ENCODE data around the gene FAM221A. TPM values are rescaled to one million over a fixed set of nuclear protein-coding genes. Genes with fewer than 3 reads are reported as not detected.
"Not testable (repeated sequence)": the region's sequence is repeated elsewhere in the genome, so short reads cannot be mapped to it uniquely, and the experiment has no call there.

FAM221A gene, protein sequence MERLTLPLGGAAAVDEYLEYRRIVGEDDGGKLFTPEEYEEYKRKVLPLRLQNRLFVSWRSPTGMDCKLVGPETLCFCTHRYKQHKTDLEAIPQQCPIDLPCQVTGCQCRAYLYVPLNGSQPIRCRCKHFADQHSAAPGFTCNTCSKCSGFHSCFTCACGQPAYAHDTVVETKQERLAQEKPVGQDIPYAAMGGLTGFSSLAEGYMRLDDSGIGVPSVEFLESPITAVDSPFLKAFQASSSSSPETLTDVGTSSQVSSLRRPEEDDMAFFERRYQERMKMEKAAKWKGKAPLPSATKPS
- 0.93 TPM for polyA plus RNA-seq (2013, experiment 1 of 2; ENCODE audit: insufficient read length)
- 1.1 TPM for polyA plus RNA-seq (2013, experiment 2 of 2; ENCODE audit: insufficient read length)

DNA sequence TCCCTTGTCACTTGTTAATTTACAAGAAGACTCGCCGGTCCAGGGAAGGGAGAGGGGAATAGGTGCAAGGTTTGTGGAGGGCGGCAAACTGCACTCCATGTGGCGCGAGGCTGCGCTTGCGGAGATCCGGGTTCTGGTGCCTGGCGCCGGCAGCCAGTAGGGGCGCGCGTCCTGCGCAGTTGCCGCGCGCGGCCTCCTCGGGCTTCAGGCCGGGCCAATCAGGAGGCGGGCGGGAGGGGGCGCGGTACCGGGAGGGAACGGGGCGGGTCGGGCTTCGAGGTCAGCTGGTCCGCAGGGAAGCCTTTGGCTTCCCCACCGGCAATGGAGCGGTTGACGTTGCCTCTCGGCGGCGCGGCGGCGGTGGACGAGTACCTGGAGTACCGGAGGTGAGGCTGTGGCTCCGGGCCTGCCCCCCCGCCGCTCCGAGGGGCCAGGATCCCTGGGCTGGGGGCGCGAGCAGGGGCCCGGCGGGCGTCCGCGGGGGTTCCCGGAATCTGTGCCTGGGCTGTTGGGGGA, at the start of gene FAM221A:
Gene FAM221A, plus strand, starts transcription at position 302 of the 516 bp plus-strand sequence. Its CDS starts 20 bp downstream, at position 322.
- peak; percentile 77 for DNase-seq

DNA sequence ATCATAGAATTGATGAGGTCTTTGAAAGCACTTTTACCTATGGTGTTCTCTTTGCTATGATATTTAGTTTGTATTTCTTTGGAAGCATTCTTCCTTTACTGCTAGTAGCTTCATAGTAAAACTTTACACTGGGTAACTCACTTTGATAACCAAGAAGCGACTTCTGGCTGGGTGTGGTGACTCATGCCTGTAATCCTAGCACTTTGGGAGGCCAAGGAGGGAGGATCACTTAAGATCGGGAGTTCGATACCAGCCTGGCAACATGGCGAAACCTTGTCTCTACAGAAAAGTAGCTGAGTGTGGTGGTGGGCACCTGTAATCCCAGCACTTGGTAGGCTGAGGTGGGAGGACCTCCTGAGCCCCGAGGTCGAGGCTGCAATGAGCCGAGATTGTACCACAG, 46.6 kb upstream of the FAM221A start:
- no peak for DNase-seq

DNA sequence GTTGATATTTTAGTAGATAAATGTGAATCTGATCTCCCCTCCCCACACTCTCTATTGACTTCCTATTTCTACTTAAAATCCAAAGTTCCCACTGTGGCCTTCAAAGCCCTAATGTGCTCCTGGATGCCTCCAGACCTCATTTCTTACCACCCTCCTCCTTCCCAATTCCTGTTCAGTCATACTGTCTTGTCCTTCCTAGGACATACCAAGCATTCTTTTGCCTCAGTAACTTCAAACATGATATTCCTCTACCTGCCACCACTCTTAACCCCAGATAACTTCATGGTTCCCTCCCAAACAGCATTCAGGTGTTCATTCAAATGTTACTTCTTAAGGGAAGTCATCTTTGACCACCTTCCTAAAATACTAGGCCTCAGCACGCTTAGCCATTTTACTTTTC, 34.2 kb upstream of the FAM221A start:
- DNase-seq = no peak

- DNase-seq = no peak
Measured at GRCh38 chr7:23653942-23654341, 26.1 kb upstream of the FAM221A start.

- peak; percentile 8 for DNase-seq
Measured at GRCh38 chr7:23654508-23654907, 25.5 kb upstream of the FAM221A start.

GRCh38 chr7:23655433-23655832, 24.6 kb upstream of the FAM221A start:
- DNase-seq = no peak

GRCh38 chr7:23658831-23659427, 21.1 kb upstream of the FAM221A start:
- no peak for DNase-seq

- DNase-seq = no peak
Measured at GRCh38 chr7:23661385-23661784, 18.6 kb upstream of the FAM221A start.

- DNase-seq = peak; percentile 37
Measured at GRCh38 chr7:23662124-23662983, 17.6 kb upstream of the FAM221A start.

GRCh38 chr7:23662984-23663313, 17.1 kb upstream of the FAM221A start:
- DNase-seq = no peak

DNA sequence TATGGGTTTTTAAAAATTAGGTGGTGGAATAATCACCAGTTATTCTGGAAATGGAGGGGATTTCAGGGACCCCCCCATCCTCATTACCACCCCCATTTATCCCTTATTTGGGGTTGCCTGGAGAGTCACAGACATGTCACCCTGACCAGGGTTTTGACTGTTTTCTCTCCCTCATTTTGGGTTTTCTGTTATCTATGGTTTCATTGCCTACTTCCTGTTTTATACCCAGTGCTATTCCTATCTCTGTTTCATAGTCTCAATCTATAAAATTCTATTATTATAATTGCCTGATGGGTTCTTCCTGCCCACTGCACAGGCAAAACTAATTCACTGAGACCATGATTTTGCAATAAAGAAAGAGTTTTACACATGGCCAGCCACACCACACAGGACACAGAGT, 15.9 kb upstream of the FAM221A start:
- DNase-seq = no peak

- DNase-seq = no peak
Measured at GRCh38 chr7:23672033-23672432, 8.0 kb upstream of the FAM221A start.

GRCh38 chr7:23680414-23681405, 711 bp downstream of the FAM221A start:
- peak; percentile 46 for DNase-seq

DNA sequence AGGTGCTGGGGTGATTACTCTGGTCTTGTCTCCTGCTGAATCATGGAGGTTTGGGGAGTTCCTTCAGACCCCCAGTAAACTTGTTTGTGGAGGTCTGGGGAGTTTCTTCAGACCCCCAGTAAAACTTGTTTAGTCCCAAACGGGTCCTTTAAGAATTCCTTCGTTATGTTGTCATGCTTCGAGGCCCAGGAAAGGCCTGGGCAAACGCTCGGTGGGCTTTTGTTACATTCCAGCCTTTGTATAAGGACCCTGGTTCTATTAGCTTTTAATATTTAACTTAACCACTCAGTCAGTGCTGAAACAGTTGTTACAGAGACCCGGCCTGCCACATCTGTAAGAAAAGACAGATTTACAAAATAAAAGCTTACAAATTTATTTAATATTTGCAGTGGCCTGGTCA, 4.0 kb downstream of the FAM221A start:
- not testable (repeated sequence) for DNase-seq

DNA sequence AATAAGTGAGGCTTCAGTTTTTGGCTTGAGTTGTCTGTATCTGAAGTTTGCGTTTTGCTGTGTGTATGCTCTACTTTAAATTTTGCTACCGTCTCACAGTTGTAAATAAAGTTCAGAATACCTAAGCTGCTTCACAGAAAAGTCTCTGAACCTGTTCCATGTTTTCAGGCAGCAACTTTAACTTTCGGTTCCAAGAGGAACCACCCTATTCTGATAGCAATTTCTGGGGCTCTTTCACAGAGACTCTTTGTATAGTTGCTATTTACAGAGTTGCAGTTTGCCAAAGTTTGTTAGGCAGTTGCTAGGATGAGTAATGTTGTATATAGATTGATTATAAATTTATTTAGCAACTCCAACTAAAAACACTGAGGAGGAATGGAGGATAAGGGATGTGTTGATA, 5.7 kb downstream of the FAM221A start:
- no peak for DNase-seq

DNA sequence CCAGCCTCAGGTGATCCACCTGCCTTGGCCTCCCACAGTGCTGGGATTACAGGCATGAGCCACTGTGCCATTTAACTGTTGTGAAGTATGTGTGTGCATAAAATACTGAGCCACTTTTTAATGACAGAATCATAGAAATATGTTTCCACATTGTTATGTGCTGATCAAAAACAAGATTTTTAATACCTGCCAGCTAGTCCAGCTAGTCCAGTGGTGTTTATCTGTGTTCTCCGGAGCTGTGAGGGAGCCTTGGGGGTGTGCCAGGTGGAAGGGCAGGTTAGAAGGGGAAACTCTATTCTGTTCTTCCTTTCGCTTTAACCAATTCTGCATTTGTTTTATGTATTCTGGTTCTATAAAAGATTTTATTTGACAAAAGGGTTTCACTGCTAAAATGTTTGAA, 7.0 kb downstream of the FAM221A start:
- peak; percentile 28 for DNase-seq

DNA sequence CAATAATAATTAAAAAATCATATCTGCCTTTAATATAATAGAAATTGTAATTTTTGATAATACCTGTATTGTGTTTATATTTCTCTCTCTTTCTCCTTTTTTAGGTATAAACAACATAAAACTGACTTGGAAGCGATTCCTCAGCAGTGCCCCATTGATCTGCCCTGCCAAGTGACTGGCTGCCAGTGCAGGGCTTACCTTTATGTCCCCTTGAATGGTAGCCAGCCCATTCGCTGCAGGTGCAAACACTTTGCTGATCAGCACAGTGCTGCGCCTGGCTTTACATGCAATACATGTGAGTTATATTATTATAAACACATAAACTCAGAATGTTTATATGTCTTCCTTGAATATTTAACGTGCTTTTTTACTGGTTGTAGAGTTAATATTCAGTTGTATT, 9.2 kb downstream of the FAM221A start:
- no peak for DNase-seq

DNA sequence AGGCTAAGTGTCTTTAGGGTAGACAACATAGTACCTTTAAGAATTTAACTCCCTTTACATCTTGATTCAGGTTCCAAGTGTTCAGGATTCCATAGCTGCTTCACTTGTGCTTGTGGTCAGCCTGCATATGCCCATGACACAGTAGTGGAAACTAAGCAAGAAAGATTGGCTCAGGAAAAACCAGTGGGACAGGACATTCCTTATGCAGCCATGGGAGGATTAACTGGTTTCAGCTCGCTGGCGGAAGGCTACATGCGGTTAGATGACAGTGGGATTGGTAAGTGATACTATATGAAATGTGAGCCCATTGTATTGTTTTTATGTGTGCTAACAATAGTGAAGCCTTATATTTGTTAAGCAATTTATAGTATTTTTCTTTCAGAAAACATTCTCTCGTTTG, 11.3 kb downstream of the FAM221A start:
- DNase-seq = peak; percentile 24

- no peak for DNase-seq
Measured at GRCh38 chr7:23693224-23693623, 13.2 kb downstream of the FAM221A start.

GRCh38 chr7:23696916-23697441, 17.0 kb downstream of the FAM221A start:
- peak; percentile 60 for DNase-seq

DNA sequence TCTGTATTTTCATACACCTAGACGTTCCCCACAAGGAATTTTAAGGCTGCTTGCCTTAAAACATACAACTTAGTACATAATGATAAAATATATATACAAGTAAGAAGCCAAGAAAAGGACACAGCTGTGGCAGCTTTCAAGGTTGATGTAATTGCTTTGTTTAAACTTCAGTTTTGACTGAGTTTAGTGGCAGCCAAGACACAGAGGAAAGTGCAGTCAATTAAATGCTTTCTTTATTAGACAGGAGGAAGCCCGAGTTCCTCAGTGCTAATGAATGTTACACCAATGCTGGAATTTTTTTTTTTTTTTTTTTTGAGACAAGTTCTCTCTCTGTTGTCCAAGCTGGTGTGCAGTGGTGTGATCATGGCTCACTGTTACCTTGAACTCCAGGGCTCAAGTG, 18.8 kb downstream of the FAM221A start:
- no peak for DNase-seq

- no peak for DNase-seq
Measured at GRCh38 chr7:23700046-23700445, 20.0 kb downstream of the FAM221A start.
